HepG2 (cell line): ENCODE measurements around the gene PIAS3. TPM values are rescaled to one million over a fixed set of nuclear protein-coding genes. Genes with fewer than 3 reads are reported as not detected.

Experiments used
- ELF4 ChIP-seq: sonication (generic); formaldehyde crosslinking; IDR thresholded peaks from 2 replicates; pipeline ENCODE4 v1.5.0; 2020; ENCODE audit warnings: missing genetic modification reagents, mild to moderate bottlenecking, moderate library complexity, borderline replicate concordance
- HHEX ChIP-seq: IDR thresholded peaks from 2 replicates; pipeline ENCODE4 v1.6.1; 2016; ENCODE audit warnings: control low read depth
- HOXA7 ChIP-seq: sonication (generic); formaldehyde crosslinking; IDR thresholded peaks from 2 replicates; pipeline ENCODE4 v1.8.1; 2022; ENCODE audit warnings: mild to moderate bottlenecking, missing genetic modification reagents, moderate library complexity
- MXD4 ChIP-seq: IDR thresholded peaks from 2 replicates; pipeline ENCODE4 v1.6.1; 2016; ENCODE audit warnings: mild to moderate bottlenecking, missing biosample characterization, missing genetic modification reagents
- NFE2 ChIP-seq: sonication (generic); formaldehyde crosslinking; IDR thresholded peaks from 2 replicates; pipeline ENCODE4 v1.4.0; 2020; ENCODE audit warnings: missing genetic modification reagents
- NFIC ChIP-seq: IDR thresholded peaks from 2 replicates; pipeline ENCODE4 v1.6.1; 2012; ENCODE audit warnings: mild to moderate bottlenecking, low read length, inconsistent platforms
- NR3C1 ChIP-seq: sonication (generic); formaldehyde crosslinking; IDR thresholded peaks from 2 replicates; pipeline ENCODE4 v1.4.0; 2020; ENCODE audit warnings: missing genetic modification reagents
- PAWR ChIP-seq: sonication (generic); formaldehyde crosslinking; IDR thresholded peaks from 2 replicates; pipeline ENCODE4 v1.4.0; 2020; ENCODE audit warnings: missing genetic modification reagents, mild to moderate bottlenecking, borderline replicate concordance
- PRPF4 ChIP-seq: fragments of 200-400 bp; formaldehyde crosslinking; IDR thresholded peaks from 2 replicates; pipeline ENCODE4 v1.6.1; 2016; ENCODE audit warnings: low read length, low read depth; ENCODE audit not compliant: poor library complexity, severe bottlenecking
- RFXANK ChIP-seq: IDR thresholded peaks from 2 replicates; pipeline ENCODE4 v1.6.1; 2016
- SKIL ChIP-seq: sonication (generic); formaldehyde crosslinking; IDR thresholded peaks from 2 replicates; pipeline ENCODE4 v1.8.0; 2022; ENCODE audit warnings: missing genetic modification reagents, mild to moderate bottlenecking, moderate library complexity, borderline replicate concordance
- SOX6 ChIP-seq, 2 experiments: fragments of 450-650 bp in 1 of 2; sonication (generic) in 1 of 2; formaldehyde crosslinking in 1 of 2; IDR thresholded peaks; 2 replicates each; pipeline versions ENCODE4 v1.4.0 to v1.6.1; 2017 to 2020; ENCODE audit warnings: antibody characterized with exemption in 1 of 2, mild to moderate bottlenecking in 1 of 2, missing genetic modification reagents in 1 of 2
- TEAD2 ChIP-seq: sonication (generic); formaldehyde crosslinking; IDR thresholded peaks from 2 replicates; pipeline ENCODE4 v1.9.0; 2021; ENCODE audit warnings: missing genetic modification reagents
- TRIM22 ChIP-seq: fragments of 450-650 bp; IDR thresholded peaks from 2 replicates; pipeline ENCODE4 v1.6.1; 2017
- ZBTB44 ChIP-seq: sonication (generic); formaldehyde crosslinking; IDR thresholded peaks from 2 replicates; pipeline ENCODE4 v1.4.0; 2020; ENCODE audit warnings: missing genetic modification reagents
- ZFP36L1 ChIP-seq: sonication (generic); formaldehyde crosslinking; IDR thresholded peaks from 2 replicates; pipeline ENCODE4 v1.8.0; 2022; ENCODE audit warnings: mild to moderate bottlenecking, missing genetic modification reagents, moderate library complexity
- ZNF251 ChIP-seq: sonication (generic); formaldehyde crosslinking; IDR thresholded peaks from 2 replicates; pipeline ENCODE4 v1.9.0; 2021; ENCODE audit warnings: mild to moderate bottlenecking, missing genetic modification reagents
- ZNF274 ChIP-seq: sonication (generic); formaldehyde crosslinking; IDR thresholded peaks from 2 replicates; pipeline ENCODE4 v1.5.1; 2020; ENCODE audit warnings: mild to moderate bottlenecking, missing genetic modification reagents
- ZNF280D ChIP-seq: sonication (generic); formaldehyde crosslinking; IDR thresholded peaks from 2 replicates; pipeline ENCODE4 v1.5.1; 2020; ENCODE audit warnings: mild to moderate bottlenecking, missing genetic modification reagents
- ZNF282 ChIP-seq: fragments of 450-650 bp; IDR thresholded peaks from 2 replicates; pipeline ENCODE4 v1.6.1; 2018; ENCODE audit not compliant: partially characterized antibody
- ZNF543 ChIP-seq: sonication (generic); formaldehyde crosslinking; IDR thresholded peaks from 2 replicates; pipeline ENCODE4 v1.4.0; 2020; ENCODE audit warnings: mild to moderate bottlenecking, missing genetic modification reagents
- ZNF670 ChIP-seq: sonication (generic); formaldehyde crosslinking; IDR thresholded peaks from 2 replicates; pipeline ENCODE4 v1.8.0; 2022; ENCODE audit warnings: mild to moderate bottlenecking, missing genetic modification reagents, borderline replicate concordance
- polyA plus RNA-seq, 8 experiments: library from polyadenylated mRNA; depleted of rRNA in 3 of 8; stranded (reverse) in 7 of 8; unstranded in 1 of 8; fragments of >200 nt; fragmentation: Illumina TruSeq in 4 of 8; extraction: Trizol in 4 of 8; gene quantifications; 2 replicates each; pipeline versions ENCODE4 v1.2.1 to v1.2.3, GENCODE V29; 2011 to 2016; ENCODE audit warnings: low read depth in 4 of 8, missing spikeins in 1 of 8, mixed read lengths in 1 of 8; ENCODE audit not compliant: insufficient read depth in 1 of 8
- total RNA-seq, 5 experiments: library from RNA; depleted of rRNA; stranded (reverse); fragments of >200 nt; fragmentation: Illumina TruSeq; extraction: Trizol; gene quantifications; 2 replicates each; pipeline ENCODE4 v1.2.3, GENCODE V29; 2016; ENCODE audit warnings: low read depth in 1 of 5

The PIAS3 gene
- total and polyA plus RNA-seq, 2 of the 13 experiments (the other 11 are each of a cell fraction or from before 2014, with no cell fraction given), result 3.7 to 8.0 TPM

GRCh38 chr1:145891587-145892485, 33.0 kb upstream of the PIAS3 start (continued):
- TF ChIP-seq SOX6 (IDR thresholded peaks at IDR 0.05) (no peak), SOX6 (CRISPR knock-in tag; IDR thresholded peaks at IDR 0.05) (peak; percentile 81), PAWR (CRISPR knock-in tag) (no peak), NFE2 (no peak), MXD4 (CRISPR knock-in tag) (no peak), ZNF543 (CRISPR knock-in tag) (no peak), RFXANK (0 out of 2 replicates have a peak, but pooled peaks have one; percentile 64), SKIL (CRISPR knock-in tag) (no peak), HHEX (CRISPR knock-in tag) (no peak), TEAD2 (CRISPR knock-in tag) (no peak), TRIM22 (no peak), ZNF274 (CRISPR knock-in tag) (no peak), NFIC (no peak; the same call in 1 of the 2 replicates), ZBTB44 (CRISPR knock-in tag) (no peak), ZFP36L1 (CRISPR knock-in tag) (peak; percentile 65; the same call in 1 of the 2 replicates), ZNF670 (0 out of 2 replicates have a peak, but pooled peaks have one; percentile 67), ZNF280D (CRISPR knock-in tag) (no peak), PRPF4 (no peak), ZNF282 (no peak), HOXA7 (CRISPR knock-in tag) (no peak), ELF4 (peak; percentile 91), NR3C1 (no peak), ZNF251 (CRISPR knock-in tag) (no peak)
